Stimulated activated CD8-positive, alpha-beta memory T cell treated with anti-CD3 and anti-CD28 coated beads, Interleukin-7, amount 100 ng/mL, for 24 hours (primary cell): Measurements from ENCODE around the gene OLFML2B.

Source experiments
- DNase-seq: peaks from one replicate; pipeline ENCODE4 v3.0.0-alpha.2; 2020; ENCODE audit warnings: low read depth

Gene OLFML2B

DNA sequence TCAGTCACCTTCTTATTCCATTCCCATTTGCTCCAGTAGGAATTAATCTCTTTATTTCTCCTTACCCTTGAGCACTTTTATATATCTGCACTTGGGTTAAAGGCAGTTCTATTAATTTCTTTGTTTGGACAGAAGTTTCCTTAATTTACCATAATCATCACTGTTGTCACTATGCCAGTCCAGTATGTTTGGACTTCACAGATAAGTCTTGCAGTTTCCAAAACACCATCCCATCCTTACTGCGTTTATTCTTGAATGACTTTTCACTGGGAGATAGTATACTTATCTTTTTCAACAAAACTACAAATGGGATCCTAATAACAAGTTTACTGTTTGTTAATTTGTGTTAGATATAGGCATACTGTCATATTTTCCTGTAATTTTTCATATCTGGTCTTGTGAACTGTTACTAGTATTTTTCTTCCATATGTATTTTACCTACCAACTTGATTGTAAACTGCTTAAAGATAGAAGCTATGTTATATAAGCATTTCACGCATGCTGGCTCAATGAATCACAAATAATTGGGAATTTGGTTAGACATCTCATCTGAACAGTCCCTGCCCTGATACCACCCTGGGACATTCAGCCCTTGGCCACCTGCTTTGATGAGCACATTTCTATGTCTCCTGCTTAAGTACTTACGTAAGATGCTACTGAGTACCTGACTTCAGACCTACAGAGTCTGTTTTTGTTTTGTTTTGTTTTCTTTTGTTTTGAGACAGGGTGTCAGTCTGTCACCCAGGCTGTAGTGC lies 78.2 kb downstream of the OLFML2B start:
- DNase-seq, result no peak

DNA sequence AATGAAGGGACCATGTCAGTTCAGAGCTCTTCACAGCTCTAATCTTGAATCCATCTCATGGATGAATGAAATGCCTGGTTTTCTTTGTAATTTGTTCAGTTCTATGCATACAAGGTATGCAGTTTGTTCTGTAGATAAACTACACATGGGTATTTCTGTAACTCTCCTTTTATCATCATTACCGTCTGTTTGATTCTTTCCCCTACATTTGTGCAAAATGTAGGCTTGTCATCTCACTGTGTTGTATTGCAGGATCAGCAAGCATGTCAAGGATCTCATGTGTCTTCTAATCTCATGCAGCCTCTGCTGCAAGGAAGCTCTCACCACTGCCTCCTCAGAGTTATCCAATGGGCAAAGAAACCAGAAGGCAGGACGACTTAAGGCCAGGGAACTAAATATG lies 79.3 kb downstream of the OLFML2B start:
- no peak for DNase-seq

GRCh38 chr1:161943737-161944136 lies 79.9 kb downstream of the OLFML2B start:
- no peak for DNase-seq

- no peak for DNase-seq
Measured at GRCh38 chr1:161941726-161942436, 81.8 kb downstream of the OLFML2B start.

DNA sequence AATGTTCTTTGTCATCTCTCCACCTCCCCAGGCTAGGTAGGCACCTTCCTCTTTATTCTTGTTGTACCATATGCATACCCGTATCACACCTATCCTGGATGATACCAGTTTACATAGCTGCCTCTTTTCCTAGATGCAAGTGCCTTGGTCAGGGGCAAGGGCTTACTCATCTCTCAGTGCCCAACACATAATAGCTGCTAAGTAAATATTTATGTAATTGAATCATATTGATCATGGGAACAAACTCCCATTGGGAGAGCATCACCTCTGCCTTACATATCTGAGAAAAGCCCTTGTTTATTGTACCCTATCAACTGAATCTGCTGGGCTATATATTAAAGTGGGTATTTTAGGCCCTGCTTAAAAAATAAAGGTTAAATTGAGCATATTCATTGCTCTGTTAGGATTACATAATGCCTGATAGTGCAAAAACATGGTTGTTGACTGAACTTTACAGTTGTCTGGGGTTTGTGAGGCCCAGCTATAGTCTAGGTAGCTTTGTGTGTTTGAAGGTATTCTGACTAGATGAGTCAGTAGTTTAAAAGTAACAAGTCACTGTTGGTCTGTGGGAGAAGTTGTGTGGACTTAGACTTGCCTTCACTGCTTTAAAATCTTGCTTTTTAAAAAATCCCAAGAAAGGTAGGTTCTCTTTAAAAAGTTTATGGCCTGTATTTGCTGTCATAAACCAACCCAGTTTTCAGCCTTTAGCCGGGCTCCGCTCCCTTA lies 82.6 kb downstream of the OLFML2B start:
- no peak for DNase-seq

- no peak for DNase-seq
Measured at GRCh38 chr1:161936786-161937185, 86.9 kb downstream of the OLFML2B start.

GRCh38 chr1:161935264-161935663 lies 88.4 kb downstream of the OLFML2B start:
- DNase-seq, result no peak

DNA sequence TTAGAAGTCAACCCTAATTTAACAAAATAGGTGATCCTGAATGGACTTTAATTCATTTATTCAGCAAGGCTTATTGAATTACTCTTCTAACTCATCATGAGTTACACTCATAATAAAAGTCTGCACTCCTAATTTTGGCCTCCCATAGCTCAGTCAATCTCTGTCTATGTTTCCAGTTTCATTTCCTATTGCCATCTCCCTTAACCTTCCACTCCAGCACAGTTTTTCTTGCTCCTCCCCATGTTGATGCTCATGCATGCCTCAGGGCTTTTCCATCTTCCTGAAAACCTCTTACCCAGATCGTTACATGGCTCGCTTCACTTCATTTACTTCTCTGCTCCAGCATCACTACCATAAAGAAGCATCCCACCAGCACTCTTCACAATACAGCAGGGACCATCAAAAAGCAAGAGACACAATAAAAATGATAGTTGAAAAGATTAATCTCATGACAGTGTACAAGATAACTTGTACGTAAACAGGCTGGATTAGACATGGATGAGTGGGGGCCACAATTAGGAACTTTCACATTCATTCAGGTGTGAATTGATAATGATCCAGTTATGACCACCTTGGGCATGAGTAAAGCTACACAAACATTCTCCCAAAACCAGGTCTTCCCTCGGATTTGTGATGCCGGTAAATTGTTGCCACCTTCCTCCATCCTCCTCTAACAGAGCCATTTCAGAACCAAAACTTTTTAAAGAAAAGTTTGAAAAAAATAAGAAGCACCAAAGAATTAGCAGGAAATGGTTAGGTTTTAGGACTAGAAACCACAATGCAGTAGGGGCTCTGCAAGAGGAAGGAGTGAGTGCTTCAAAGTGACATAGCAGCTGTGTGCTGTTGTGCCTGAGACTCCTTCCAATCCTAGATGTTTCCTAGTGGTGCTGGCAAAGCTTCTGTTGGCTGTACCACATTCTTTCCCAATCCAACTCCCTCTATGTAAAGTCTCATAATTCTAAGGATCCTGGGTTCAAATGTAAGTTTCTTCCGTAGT lies 89.8 kb downstream of the OLFML2B start:
- DNase-seq, result no peak
